GM10266 (cell line): Measurements from ENCODE around the gene KCNMB2.
"Not testable (repeated sequence)": the region's sequence is repeated elsewhere in the genome, so short reads cannot be mapped to it uniquely, and the experiment has no call there.

ENCODE experiments used
- DNase-seq: peaks from one replicate; pipeline ENCODE4 v3.0.0; 2012; ENCODE audit errors: extremely low spot score
- TF ChIP-seq, protein P1 (sequence below): IDR thresholded peaks from 2 replicates; pipeline ENCODE4 v1.5.1; 2012; ENCODE audit warnings: mild to moderate bottlenecking, low read depth; ENCODE audit not compliant: control insufficient read depth, insufficient read depth; ENCODE audit errors: missing control alignments

Gene KCNMB2

DNA sequence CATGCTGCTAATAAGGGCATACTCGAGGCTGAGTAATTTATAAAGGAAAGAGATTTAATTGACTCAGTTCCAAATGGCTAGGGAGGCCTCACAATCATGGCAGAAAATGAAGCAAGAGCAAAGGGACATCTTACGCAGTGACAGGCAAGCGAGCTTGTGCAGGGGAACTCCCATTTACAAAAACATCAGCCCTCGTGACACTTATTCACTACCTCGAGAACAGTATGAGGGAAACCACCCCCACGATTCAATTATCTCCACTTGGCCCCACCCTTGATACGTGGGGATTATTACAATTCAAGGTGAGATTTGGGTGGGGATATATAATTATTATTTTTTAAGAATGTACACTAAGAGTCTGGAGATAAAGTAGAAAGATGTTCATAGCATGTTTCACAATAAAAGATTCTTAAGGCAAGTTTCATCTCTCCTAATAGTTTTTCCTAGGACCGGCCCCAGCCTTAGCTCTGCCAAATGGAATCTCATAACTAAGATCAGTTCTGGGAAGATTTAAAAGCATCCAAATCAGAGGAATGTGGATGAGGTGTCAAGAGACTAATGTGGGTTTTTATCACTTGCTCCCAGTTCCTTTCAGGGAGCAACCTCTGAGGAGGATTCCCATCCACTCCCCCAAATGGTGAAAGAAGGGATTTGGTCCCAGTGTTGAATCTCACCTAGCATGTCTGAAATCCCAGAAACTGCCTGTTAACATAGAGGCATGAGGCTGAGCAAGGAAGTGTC, 314.4 kb downstream of the KCNMB2 start:
- TF ChIP-seq, protein P1, sequence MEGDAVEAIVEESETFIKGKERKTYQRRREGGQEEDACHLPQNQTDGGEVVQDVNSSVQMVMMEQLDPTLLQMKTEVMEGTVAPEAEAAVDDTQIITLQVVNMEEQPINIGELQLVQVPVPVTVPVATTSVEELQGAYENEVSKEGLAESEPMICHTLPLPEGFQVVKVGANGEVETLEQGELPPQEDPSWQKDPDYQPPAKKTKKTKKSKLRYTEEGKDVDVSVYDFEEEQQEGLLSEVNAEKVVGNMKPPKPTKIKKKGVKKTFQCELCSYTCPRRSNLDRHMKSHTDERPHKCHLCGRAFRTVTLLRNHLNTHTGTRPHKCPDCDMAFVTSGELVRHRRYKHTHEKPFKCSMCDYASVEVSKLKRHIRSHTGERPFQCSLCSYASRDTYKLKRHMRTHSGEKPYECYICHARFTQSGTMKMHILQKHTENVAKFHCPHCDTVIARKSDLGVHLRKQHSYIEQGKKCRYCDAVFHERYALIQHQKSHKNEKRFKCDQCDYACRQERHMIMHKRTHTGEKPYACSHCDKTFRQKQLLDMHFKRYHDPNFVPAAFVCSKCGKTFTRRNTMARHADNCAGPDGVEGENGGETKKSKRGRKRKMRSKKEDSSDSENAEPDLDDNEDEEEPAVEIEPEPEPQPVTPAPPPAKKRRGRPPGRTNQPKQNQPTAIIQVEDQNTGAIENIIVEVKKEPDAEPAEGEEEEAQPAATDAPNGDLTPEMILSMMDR = no peak
- no peak for DNase-seq

DNA sequence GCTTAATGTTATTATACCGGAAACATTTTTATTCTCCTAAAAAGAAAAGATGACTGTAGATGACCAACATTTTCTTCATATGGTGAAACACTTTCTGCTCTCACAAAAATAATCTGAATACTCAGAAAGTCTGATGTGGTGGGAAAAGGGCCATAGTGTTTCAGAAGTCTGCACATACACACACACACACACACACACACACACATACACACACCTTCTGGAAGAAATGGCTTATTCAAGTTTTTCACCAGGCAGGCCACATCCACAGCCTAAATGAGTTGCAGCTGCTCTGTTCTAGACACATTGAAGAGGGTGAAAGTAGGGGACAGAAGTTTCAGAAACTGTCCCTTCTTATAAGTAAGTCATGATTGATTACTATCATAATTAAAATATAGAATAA, 315.3 kb downstream of the KCNMB2 start:
- no peak for DNase-seq
- TF ChIP-seq, protein P1 = no peak

DNA sequence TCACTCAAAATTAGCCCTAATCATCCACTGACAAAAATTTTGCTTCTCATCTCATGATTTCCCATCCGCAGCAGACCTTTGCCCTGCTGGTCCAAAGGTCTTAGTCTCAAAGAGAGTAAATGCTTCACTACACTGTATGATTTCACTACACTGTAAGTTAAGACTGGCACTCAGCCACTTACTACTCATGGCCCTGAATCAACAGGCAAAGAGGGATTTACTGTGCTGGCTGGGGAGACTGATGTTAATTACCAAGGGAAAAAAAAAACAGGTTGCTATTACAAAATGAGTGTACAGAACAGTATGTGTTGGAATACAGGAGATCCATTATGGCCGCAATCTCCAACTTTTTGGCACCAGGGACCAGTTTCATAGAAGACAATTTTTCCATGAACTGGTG, 320.6 kb downstream of the KCNMB2 start:
- TF ChIP-seq, protein P1 = no peak
- no peak for DNase-seq

DNA sequence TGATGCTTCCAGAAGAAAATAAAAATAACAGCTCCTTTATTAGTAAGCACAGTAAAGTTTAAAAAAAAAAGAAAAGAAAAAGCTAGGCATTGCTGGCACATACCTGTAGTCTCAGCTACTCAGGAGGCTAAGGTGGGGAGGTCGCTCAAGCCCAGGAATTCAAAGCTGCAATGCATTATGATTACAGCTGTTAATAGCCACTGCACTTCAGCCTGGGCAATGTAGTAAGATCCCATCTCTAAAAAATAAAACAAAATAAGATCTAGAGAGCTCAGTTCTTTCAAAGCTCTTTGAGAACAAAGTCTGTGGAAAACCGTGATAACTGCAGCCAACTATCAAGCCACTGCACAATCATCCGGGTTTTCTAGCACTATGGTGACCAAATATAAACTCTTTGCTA, 323.1 kb downstream of the KCNMB2 start:
- DNase-seq = no peak
- TF ChIP-seq, protein P1 = no peak

DNA sequence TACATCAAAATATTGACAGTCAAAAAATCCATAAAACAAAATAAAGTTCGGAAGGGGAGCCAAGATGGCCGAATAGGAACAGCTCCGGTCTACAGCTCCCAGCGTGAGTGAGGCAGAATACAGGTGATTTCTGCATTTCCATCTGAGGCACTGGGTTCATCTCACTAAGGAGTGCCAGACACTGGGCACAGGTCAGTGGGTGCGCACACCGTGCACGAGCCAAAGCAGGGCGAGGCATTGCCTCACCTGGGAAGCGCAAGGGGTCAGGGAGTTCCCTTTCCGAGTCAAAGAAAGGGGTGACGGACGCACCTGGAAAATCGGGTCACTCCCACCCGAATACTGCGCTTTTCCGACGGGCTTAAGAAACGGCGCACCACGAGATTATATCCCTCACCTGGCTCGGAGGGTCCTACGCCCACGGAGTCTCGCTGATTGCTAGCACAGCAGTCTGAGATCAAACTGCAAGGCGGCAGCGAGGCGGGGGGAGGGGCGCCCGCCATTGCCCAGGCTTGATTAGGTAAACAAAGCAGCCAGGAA, 323.7 kb downstream of the KCNMB2 start:
- DNase-seq = not testable (repeated sequence)

DNA sequence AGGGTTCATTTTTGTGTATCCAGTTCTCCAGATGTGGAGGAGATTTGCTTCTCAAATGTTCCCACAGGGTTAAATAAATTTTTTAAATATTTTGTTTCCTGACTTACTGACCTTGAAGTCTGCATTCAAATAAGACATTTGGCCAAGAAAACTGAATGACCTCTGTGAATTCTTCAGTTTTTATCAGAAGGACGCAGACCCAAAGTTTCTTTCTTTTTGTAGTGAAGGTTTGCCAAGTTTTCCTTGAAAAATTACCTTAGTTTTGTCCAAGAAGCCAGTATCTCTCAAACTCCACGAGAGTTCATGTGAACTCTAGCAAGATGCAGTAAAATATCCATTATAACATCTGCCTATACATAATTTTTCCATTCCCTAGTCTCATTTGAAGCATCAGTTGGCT, 332.4 kb downstream of the KCNMB2 start:
- no peak for DNase-seq
- TF ChIP-seq, protein P1 = no peak

DNA sequence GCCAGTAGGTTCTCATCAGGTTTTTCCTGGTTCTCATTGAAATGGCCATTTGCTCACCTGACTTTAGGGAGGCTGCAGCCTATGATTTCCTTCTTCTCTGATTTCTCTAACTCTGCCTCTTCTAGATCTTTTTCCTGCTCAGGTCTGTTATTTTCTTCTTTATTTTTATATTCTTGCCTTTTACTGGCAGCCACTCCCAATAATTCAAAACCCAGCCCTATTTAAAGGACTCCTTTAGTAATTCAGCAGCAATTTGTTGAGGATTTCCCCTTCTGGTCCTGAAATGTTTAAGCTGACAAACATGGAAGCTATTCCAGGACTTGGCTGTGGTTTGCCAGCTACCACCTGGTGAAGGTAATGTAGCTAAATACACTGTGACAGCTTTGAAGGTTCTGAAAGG, 333.8 kb downstream of the KCNMB2 start:
- TF ChIP-seq, protein P1 = no peak
- no peak for DNase-seq
